Effector memory CD8-positive, alpha-beta T cell (primary cell): ENCODE results near the gene AKAP7.
"Not testable (repeated sequence)": the region's sequence is repeated elsewhere in the genome, so short reads cannot be mapped to it uniquely, and the experiment has no call there.

Experiments used
- ATAC-seq: fragments of 150-1000 bp; cut with Tn5 transposase; replicated peaks from 2 replicates; pipeline ENCODE4 v1.10.0; 2021; ENCODE audit warnings: mild to moderate bottlenecking, moderate library complexity
- DNase-seq, 3 experiments: peaks; one replicate each; pipeline ENCODE4 v3.0.0; 2021
- H3K27ac Mint-ChIP-seq, 2 donors: one replicate each; pipeline ENCODE4 v1.8.0; 2022; ENCODE audit warnings: mild to moderate bottlenecking in 2 of 2, mixed read lengths in 2 of 2, moderate library complexity in 2 of 2
- H3K27me3 Mint-ChIP-seq, 2 donors: one replicate each; pipeline ENCODE4 v1.8.0; 2022; ENCODE audit warnings: mixed read lengths in 2 of 2
- H3K36me3 Mint-ChIP-seq: one replicate; pipeline ENCODE4 v1.8.0; 2022; ENCODE audit warnings: mild to moderate bottlenecking, moderate library complexity, mixed read lengths; ENCODE audit not compliant: insufficient read depth
- H3K4me1 Mint-ChIP-seq, 2 donors: one replicate each; pipeline ENCODE4 v1.8.0; 2022; ENCODE audit warnings: low read depth in 2 of 2, mixed read lengths in 2 of 2
- H3K4me3 Mint-ChIP-seq, 2 donors: one replicate each; pipeline ENCODE4 v1.8.0; 2022; ENCODE audit warnings: mild to moderate bottlenecking in 2 of 2, mixed read lengths in 2 of 2, moderate library complexity in 2 of 2
- H3K9me3 Mint-ChIP-seq, 2 donors: one replicate each; pipeline ENCODE4 v1.8.0; 2022; ENCODE audit warnings: mixed read lengths in 2 of 2

The AKAP7 gene

DNA sequence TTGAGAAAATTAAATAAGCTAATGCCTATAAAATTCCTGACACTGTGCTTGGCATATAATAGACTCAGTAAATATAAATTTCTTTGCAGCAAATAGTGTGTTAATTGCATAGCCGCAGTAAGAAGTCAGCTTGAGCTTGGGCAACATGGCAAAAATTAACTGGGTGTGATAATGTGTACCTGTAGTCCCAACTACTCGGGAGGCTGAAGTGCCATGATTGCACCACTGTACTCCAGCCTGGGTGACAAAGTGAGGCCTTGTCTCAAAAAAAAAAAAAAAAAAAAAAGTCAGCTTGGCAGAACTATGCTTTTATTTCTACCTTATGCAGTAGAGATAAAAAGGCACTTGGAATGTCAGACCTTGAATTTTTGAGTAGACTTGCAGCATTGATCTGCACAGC, 121.8 kb downstream of the AKAP7 start:
- Mint-ChIP-seq H3K4me3 (no peak overlapping the region), H3K4me1 (peaks cover 6 to 22% of the 10 kb centered on the region in 2 donors), H3K9me3 (no peaks in the 10 kb centered on the region), H3K27me3 (no peaks in the 10 kb centered on the region), H3K36me3 (no peaks in the 10 kb centered on the region), H3K27ac (no peak overlapping the region)
- ATAC-seq (no peak), DNase-seq (no peak)

DNA sequence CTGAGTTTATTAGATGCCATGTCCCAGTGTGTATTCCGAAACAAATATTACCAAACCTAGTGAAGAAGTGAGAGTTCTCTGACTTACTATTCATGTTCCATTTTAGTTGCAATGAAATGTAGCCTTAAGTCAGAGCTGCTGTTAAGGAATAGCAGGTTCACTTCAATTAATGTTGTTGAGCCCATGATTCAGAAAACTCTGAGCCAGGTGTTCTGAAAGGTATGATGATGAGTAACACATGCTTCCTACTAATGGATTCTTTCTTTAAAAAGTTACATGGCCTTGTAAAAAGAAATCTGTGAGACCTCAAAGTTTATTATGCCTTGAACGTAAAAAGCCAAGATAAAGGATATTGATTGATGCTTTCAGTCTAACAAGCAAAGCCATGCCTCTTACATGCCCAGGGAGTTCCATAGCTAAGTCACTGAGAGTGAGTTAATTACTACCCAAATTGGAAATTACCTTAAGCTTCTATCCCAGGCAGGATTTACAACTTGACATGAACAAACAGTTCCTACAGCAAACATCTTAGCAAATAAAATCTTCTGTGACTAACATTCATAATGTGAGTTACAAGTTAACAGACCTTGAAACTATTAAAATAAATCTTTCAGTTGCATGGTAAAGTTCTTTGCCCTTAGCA, 122.9 kb downstream of the AKAP7 start:
- H3K4me3 Mint-ChIP-seq, result no peak overlapping the region
- ATAC-seq (no peak), DNase-seq (no peak)
- peaks cover 5 to 19% of the 10 kb centered on the region in 2 donors for H3K4me1 Mint-ChIP-seq
- no peaks in the 10 kb centered on the region for H3K9me3 Mint-ChIP-seq
- peak overlapping the region in 1 of 2 donors; percentile 46 for H3K27ac Mint-ChIP-seq
- no peaks in the 10 kb centered on the region for H3K27me3 Mint-ChIP-seq
- no peaks in the 10 kb centered on the region for H3K36me3 Mint-ChIP-seq

DNA sequence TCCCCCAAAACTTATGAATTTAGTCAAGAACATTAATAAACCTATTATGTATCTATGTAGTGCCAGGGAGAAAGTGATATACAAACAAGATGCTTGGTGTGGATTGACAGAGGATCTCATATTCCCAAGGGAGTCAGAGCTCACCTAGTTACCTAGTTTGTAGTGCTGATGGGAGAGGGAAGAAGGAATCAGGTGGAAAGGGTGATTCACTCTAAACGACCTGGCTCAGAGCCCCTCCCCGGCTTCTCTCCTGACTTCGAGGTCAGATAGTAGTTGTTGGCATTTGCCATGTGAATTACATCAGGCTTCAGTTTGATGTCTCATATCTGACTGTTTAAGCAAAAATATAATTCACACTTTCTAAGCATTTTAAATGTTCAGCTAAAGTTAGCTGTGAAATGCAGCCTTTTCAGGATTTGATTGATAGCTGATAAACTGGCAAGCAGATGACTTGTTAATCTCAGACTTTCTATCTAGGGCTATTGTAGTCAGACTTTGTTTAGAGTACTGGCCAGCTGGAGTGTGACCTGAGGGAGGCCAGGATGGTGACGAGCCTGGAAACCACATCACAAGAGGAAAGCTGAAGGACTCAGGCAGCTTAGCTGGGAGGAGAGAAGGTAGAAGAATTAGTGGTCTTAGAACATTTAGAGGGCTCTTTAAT, 123.7 kb downstream of the AKAP7 start:
- Mint-ChIP-seq H3K36me3 (no peaks in the 10 kb centered on the region), H3K4me3 (no peak overlapping the region), H3K4me1 (peaks cover 9 to 19% of the 10 kb centered on the region in 2 donors), H3K27ac (no peak overlapping the region), H3K9me3 (no peaks in the 10 kb centered on the region), H3K27me3 (no peaks in the 10 kb centered on the region)
- ATAC-seq (no peak), DNase-seq (no peak)

DNA sequence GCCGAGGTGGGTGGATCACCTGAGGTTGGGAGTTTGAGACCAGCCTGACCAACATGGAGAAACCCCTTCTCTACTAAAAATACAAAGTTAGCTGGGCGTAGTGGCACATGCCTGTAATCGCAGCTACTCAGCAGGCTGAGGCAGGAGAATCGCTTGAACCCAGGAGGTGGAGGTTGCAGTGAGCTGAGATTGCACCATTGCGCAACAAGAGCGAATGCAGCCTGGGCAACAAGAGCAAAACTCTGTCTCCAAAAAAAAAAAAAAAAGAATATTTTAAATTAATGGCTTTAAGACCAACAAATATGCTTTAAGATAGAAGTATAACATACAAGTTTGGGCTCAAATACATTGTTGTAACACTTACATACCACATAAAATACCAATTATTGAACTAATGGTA, 125.7 kb downstream of the AKAP7 start:
- peaks cover 9 to 18% of the 10 kb centered on the region in 2 donors for H3K4me1 Mint-ChIP-seq
- DNase-seq, H3K4me3 Mint-ChIP-seq, H3K27me3 Mint-ChIP-seq, H3K9me3 Mint-ChIP-seq, H3K27ac Mint-ChIP-seq, H3K36me3 Mint-ChIP-seq, ATAC-seq: not testable (repeated sequence)

DNA sequence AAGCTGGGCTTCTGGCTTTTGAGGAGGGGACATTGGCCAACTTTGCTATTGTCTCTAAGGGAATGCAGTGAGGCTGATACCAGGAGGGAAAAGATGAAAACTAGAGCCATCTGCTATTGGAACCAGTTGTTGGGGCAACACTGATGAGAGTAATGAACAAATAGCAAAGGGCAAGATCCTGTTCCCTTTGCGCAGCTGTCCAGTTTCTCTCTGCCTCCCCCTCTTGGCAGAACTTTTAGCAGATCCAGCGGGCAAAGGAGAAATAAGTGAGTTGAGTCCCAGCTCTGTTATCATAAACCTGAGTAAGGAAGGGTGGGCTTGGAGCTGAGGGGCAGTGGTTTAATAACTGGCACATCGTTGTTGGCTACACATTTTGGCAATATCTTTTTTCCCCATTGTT, 126.8 kb downstream of the AKAP7 start:
- Mint-ChIP-seq H3K27ac (no peak overlapping the region), H3K4me1 (peaks cover 11 to 20% of the 10 kb centered on the region in 2 donors), H3K4me3 (no peak overlapping the region)

DNA sequence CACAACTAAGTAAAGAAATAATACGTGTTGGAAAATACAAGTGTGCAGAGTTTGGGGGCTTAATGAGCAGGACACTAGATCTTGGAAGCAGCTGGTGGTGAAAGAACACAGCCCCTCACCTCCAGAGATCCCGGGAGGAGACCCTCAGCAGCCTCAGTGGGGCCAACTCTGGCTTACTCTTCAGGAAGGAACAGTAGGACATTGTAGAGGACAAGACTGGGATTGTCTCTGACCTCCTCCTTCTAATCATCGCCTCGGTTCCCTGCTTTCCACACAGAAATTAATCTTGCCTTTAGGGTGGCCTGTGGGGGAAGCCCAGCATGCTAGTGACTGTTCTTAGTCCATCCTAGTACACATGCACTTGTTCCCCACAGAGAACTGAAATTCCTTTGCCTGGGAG, 130.7 kb downstream of the AKAP7 start:
- Mint-ChIP-seq H3K36me3 (no peaks in the 10 kb centered on the region), H3K4me3 (no peak overlapping the region), H3K27ac (peak overlapping the region in 1 of 2 donors; percentile 46), H3K9me3 (no peaks in the 10 kb centered on the region), H3K27me3 (no peaks in the 10 kb centered on the region), H3K4me1 (peaks cover 10 to 15% of the 10 kb centered on the region in 2 donors)
- DNase-seq, result no peak
- ATAC-seq, result no peak

More for the DNA sequence above, 126.8 kb downstream of the AKAP7 start:
- Mint-ChIP-seq H3K36me3 (no peaks in the 10 kb centered on the region), H3K9me3 (no peaks in the 10 kb centered on the region), H3K27me3 (no peaks in the 10 kb centered on the region)
- ATAC-seq (no peak), DNase-seq (no peak)

DNA sequence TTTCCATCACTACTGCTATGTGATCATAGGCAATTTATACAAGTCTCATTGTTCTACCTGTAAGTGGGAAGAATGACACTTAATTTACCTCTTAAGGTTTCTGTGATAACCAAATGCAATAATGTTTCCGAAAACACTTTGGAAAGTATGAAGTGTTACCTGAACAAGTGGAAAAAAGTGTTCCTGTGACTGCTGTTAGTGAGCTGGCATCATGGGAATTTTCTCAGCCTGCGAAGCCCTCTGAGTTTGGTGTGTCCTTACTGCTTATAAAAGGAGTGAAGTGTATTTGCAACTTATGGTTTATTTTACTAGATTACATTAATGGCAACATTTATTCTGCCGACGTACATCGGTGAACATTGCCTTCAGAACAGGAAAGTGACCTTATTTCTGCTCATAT, 133.0 kb downstream of the AKAP7 start:
- Mint-ChIP-seq H3K36me3 (no peaks in the 10 kb centered on the region), H3K27ac (no peak overlapping the region), H3K27me3 (no peaks in the 10 kb centered on the region), H3K4me1 (peaks cover 7 to 10% of the 10 kb centered on the region in 2 donors), H3K4me3 (no peak overlapping the region), H3K9me3 (no peaks in the 10 kb centered on the region)
- ATAC-seq, result no peak
- no peak for DNase-seq

DNA sequence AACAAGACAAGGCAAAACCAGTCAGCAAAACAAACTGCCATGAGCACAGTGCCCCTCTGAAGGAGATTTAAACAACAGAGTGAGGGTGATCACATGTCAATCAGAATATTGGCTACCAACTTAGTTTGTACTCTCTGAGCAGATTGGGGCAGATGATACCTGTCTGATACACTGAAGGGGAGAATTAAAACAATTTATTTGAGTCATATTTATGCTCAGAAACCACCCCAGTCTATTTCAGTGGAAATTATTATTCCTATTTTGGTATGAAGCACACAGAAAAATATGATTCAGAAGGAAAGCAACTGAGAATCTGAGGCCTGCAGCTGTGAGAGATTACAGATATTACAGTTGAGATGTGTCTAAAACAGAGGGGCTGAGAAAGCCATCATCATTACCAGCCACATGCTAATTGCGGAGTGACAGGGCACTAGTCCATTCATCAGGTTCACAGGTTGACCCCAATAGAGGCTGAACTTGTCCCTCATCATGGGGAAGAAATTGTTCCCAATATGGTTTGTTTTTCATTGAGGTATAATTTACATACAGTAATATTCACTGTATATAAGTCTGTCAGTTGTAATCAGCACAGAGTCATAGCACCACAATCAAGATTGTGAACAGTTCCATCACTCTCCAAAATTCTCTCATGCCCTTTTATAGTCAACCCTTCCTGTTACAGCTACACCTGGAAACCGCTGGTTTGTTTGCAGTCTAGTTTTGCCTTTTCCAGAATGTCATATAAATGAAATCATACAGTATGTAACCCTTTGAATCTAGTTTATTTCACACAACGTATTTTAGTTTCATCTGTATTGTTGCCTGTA, 134.5 kb downstream of the AKAP7 start:
- Mint-ChIP-seq H3K27me3 (no peaks in the 10 kb centered on the region), H3K36me3 (no peaks in the 10 kb centered on the region), H3K4me3 (no peak overlapping the region), H3K9me3 (no peaks in the 10 kb centered on the region), H3K4me1 (peaks cover 8 to 12% of the 10 kb centered on the region in 2 donors), H3K27ac (no peak overlapping the region)
- no peak for ATAC-seq
- no peak for DNase-seq

DNA sequence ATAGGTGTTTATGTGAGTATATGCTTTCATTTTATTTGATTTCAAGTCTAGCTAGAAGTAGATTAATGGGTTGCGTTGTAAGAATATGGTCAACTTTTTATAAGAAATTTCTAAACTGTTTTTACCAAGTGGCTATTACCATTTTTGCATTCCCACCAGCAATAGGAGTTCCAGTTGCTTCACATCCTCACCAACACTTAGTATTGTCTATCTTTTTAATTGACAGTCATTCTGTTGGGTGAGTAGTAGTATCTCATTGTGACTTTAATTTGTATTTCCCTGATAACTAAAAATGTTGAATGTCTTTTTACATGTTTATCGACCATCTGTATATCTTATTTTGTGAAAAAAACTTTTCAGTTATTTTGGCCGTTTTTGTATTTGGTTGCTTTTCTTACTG, 135.3 kb downstream of the AKAP7 start:
- no peak overlapping the region for H3K4me3 Mint-ChIP-seq
- H3K36me3 Mint-ChIP-seq, result no peaks in the 10 kb centered on the region
- peaks cover 9 to 15% of the 10 kb centered on the region in 2 donors for H3K4me1 Mint-ChIP-seq
- H3K27ac Mint-ChIP-seq, result no peak overlapping the region
- no peak for DNase-seq
- no peaks in the 10 kb centered on the region for H3K27me3 Mint-ChIP-seq
- no peak for ATAC-seq
- no peaks in the 10 kb centered on the region for H3K9me3 Mint-ChIP-seq

DNA sequence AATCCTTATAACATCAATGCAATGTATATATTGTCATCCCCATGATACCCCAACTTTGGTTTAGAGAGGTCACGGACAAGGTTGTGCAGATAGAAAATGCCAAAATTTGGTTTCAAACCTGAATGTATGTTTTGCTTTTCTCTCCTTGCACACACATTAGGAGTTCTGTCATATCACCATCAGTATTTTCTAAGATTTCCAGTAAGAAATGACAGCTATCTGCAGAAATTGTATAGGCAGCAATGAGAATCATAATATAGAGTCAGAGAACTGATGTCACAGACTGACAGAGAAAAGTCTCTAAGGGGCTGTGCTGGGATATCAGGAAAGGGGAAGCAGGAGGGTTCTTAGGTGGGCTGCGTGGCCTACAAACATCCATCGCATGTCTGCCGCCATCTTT, 140.0 kb downstream of the AKAP7 start:
- Mint-ChIP-seq H3K36me3 (no peaks in the 10 kb centered on the region), H3K4me1 (peaks cover 6 to 11% of the 10 kb centered on the region in 2 donors), H3K4me3 (no peak overlapping the region), H3K27me3 (no peaks in the 10 kb centered on the region), H3K9me3 (peaks cover 0 to 9% of the 10 kb centered on the region in 2 donors), H3K27ac (no peak overlapping the region)
- ATAC-seq (no peak), DNase-seq (no peak)

DNA sequence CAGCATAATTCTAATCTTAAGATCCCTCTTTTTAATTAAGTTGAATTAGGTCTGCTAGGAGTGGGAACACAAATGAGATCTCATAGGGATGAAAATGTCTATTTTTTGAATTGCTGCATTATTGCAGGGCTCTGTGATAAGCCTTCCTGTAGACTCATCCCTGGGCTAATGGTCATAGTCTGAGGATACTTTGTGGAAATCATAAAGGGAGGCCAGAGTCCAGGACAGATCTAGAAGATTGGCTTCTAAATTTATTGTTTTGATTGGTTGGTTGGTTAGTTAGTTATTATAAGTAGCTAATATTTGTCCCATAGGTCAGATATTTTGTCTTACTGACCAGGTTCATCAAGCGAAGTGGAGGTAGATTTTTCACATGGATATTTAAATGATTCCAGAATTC, 142.3 kb downstream of the AKAP7 start:
- H3K27ac Mint-ChIP-seq, result no peak overlapping the region
- DNase-seq (no peak), ATAC-seq (no peak)
- peaks cover 19 to 26% of the 10 kb centered on the region in 2 donors for H3K4me1 Mint-ChIP-seq
- peaks cover 0 to 9% of the 10 kb centered on the region in 2 donors for H3K9me3 Mint-ChIP-seq
- H3K36me3 Mint-ChIP-seq, result no peaks in the 10 kb centered on the region
- no peaks in the 10 kb centered on the region for H3K27me3 Mint-ChIP-seq
- H3K4me3 Mint-ChIP-seq, result no peak overlapping the region

DNA sequence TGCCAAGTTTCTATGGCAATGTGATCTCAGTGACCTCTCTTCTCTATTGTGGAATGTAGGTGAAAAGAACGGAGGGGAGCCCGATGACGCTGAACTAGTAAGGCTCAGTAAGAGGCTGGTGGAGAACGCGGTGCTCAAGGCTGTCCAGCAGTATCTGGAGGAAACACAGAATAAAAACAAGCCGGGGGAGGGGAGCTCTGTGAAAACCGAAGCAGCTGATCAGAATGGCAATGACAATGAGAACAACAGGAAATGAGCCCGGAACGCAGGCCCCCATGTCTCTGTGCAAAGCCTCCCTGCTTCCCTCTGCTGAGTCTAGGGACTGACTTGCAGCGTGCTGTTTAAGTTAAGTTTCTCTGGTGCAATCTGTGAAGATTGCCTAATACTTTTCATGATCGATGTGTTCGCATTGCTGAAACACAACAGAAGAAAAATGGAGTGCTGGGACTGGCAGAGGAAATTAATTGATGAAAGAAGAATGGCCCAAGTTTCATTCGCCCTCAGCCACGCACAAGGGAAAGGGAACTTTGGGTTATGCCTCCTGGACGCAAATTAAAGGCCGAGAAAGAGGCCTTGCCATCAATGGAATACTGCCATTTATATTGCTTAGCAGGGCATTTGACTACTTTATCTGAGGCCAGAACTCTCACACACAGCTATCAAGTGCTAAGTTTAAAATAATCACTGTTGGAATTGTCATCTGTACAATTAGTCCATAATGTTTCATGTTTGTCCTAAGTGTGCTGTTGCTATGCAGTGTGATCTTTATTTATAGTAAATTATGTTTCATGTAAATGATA, 146.4 kb downstream of the AKAP7 start:
- no peaks in the 10 kb centered on the region for H3K27me3 Mint-ChIP-seq
- H3K4me1 Mint-ChIP-seq, result peaks cover 13 to 17% of the 10 kb centered on the region in 2 donors
- H3K36me3 Mint-ChIP-seq, result no peaks in the 10 kb centered on the region
- H3K4me3 Mint-ChIP-seq, result peak overlapping the region; percentile 70 to 74
- DNase-seq (peak; percentile 37 to 50 (median 40)), ATAC-seq (peak; percentile 96)
- H3K27ac Mint-ChIP-seq, result peak overlapping the region; percentile 90 to 93
- H3K9me3 Mint-ChIP-seq, result peaks cover 0 to 9% of the 10 kb centered on the region in 2 donors

DNA sequence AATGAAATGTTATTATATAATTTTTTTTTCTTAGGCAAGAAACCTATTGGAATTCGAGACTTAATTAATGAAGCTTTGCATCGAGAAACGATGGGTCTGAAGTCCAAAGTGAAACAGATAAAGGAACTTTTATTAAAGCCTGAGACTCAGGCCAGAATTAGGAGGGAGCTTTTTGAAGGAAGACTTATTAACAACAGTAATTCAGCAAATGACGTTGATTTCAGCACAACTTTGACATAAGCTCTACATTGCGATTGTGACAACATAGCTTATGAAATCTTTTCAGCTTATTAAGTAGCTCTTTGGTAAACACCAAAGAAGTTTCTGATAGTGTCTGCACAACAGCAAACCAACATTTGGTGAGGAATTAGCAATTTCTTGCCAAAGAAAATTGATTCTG, 147.1 kb downstream of the AKAP7 start:
- peaks cover 0 to 9% of the 10 kb centered on the region in 2 donors for H3K9me3 Mint-ChIP-seq
- H3K27me3 Mint-ChIP-seq, result no peaks in the 10 kb centered on the region
- ATAC-seq (no peak), DNase-seq (no peak)
- peak overlapping the region in 1 of 2 donors; percentile 31 for H3K27ac Mint-ChIP-seq
- peaks cover 13 to 17% of the 10 kb centered on the region in 2 donors for H3K4me1 Mint-ChIP-seq
- no peak overlapping the region for H3K4me3 Mint-ChIP-seq
- no peaks in the 10 kb centered on the region for H3K36me3 Mint-ChIP-seq
